ENCODE data around the gene SLC35B1.

SLC35B1 gene

DNA sequence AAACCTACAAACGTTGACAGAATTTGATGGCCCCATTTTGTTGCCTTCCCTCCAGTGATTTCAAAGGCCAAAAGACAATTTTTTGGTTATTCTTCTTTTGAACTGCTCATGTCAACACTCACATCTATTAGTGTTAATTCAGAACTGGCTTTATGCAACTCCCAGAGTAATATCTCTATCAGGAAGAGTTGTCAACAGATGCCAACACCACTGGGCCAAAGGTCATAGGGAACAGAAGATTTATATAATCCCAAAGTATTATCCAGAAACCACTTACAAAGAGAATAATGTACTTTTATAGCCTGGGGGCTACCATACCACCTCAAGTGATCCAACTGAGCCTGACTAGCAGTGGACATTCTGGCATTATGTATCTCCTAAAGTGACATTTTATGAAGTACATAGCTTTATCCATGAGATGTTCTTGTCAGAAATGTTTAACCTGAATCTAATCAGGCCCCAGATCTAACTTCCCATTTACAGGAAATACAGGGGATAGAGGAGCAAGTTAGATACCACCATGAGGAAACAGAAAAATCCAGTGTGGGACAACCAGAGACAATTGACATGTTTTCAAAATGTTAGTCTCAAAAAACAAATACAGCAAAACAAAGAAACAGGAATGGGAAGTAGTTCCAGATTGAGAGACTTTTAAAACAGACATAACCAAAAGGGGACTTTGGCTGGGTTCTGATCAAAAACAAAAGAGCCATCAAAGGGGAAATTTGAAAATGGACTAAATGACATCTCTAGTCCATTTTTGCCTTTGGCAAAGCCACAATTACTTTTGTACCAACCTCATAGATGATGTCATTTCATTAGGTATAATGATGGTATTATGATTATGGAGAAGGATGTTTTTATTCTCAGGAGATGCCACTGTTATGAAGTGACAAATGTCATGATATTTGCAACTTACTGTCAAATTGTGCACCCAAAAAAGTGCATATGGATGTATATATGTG, 37.7 kb upstream of the SLC35B1 start:
- Histone ChIP-seq H3K36me3 (ENCODE audit: control insufficient read depth, insufficient read depth, low read length) (no peaks in the 10 kb centered on the region), H2BK15ac (replicated peaks; ENCODE audit: low read depth) (no peak overlapping the region), H4K8ac (ENCODE audit: low read depth, low read length) (no peak overlapping the region), H3K4ac (ENCODE audit: low read depth, low read length) (no peak overlapping the region), H3K4me1 (ENCODE audit: control insufficient read depth, low read depth, low read length) (no peaks in the 10 kb centered on the region), H3K27me3 (ENCODE audit: insufficient read depth, low read length, poor library complexity) (no peaks in the 10 kb centered on the region), H2AK5ac (ENCODE audit: low read length) (no peak overlapping the region), H3K23ac (ENCODE audit: low read length) (no peak overlapping the region), H3K4me3 (ENCODE audit: low read length) (no peak overlapping the region), H2BK5ac (ENCODE audit: low read length) (no peak overlapping the region), H3K9ac (ENCODE audit: low read length) (no peak overlapping the region), H2BK120ac (ENCODE audit: low read depth, low read length) (no peak overlapping the region), H3K27ac (ENCODE audit: low read depth, low read length) (no peak overlapping the region), H3K4me2 (ENCODE audit: low read length) (no peak overlapping the region), H3K18ac (ENCODE audit: low read length) (no peak overlapping the region), H3K79me1 (ENCODE audit: low read length) (peaks cover 4% of the 10 kb centered on the region), H4K5ac (ENCODE audit: low read length) (no peak overlapping the region), H3K56ac (ENCODE audit: low read length) (no peak overlapping the region), H3K79me2 (ENCODE audit: control insufficient read depth, insufficient read depth, low read length) (no peaks in the 10 kb centered on the region)
- DNase-seq: no peak
- WGBS (ENCODE audit: extremely low coverage, insufficient coverage, low lambda C conversion rate): no CpG with 5 or more reads among the region's 1 CpG

DNA sequence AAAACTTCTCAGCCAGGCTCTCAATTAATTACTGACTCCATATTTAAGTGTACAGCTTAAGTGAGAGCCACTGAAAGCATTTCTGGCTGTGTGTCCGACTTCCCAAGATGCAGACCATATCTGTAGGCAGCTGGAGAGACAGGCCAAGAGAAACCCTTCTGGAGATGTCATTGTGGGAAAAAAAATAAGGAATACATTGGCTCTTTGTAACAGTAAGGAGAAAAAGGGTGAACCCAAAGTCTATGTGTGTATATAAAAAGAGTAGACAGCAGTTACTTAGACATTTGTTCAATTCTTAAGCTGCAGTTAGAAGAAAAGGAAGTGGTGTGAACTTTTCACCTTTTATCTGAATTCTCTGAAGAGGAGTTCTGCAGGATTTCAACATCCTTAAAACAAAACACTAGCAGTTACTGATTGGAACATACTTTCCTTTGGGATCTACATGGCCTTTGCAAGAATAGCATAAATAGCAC, 34.4 kb upstream of the SLC35B1 start:
- Histone ChIP-seq H3K27me3 (ENCODE audit: insufficient read depth, low read length, poor library complexity) (no peaks in the 10 kb centered on the region), H3K4me2 (ENCODE audit: low read length) (no peak overlapping the region), H4K5ac (ENCODE audit: low read length) (no peak overlapping the region), H3K79me1 (ENCODE audit: low read length) (peaks cover 2% of the 10 kb centered on the region), H4K8ac (ENCODE audit: low read depth, low read length) (no peak overlapping the region), H3K27ac (ENCODE audit: low read depth, low read length) (no peak overlapping the region), H2BK120ac (ENCODE audit: low read depth, low read length) (no peak overlapping the region), H3K4me3 (ENCODE audit: low read length) (no peak overlapping the region), H3K79me2 (ENCODE audit: control insufficient read depth, insufficient read depth, low read length) (no peaks in the 10 kb centered on the region), H3K36me3 (ENCODE audit: control insufficient read depth, insufficient read depth, low read length) (no peaks in the 10 kb centered on the region), H3K9ac (ENCODE audit: low read length) (no peak overlapping the region), H3K18ac (ENCODE audit: low read length) (no peak overlapping the region), H2BK15ac (replicated peaks; ENCODE audit: low read depth) (no peak overlapping the region), H2AK5ac (ENCODE audit: low read length) (no peak overlapping the region), H3K4ac (ENCODE audit: low read depth, low read length) (no peak overlapping the region), H3K23ac (ENCODE audit: low read length) (no peak overlapping the region), H3K56ac (ENCODE audit: low read length) (no peak overlapping the region), H3K4me1 (ENCODE audit: control insufficient read depth, low read depth, low read length) (no peaks in the 10 kb centered on the region), H2BK5ac (ENCODE audit: low read length) (no peak overlapping the region)
- no peak for DNase-seq
- no CpG with 5 or more reads among the region's 1 CpG for WGBS (ENCODE audit: extremely low coverage, insufficient coverage, low lambda C conversion rate)

DNA sequence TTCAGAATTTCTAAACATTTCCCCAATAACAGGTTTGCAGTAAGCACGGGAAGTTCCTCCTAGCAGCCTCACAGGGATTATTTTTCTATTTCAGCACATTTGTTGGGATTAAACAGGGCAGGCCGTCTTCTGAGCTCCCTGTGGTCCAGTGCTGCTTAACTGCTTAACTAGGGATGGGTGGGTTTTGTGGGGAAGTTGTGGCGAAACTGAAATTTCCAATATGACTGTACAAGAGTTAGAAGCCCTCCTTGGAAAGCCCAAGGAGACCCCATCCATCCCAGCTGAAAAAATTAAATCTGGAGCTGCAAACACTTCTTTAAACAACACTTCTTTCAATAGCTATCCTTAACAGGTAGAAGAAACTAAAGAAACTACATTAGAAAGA, 33.9 kb upstream of the SLC35B1 start:
- no peak overlapping the region for H4K8ac ChIP-seq (ENCODE audit: low read depth, low read length)
- H3K4ac ChIP-seq (ENCODE audit: low read depth, low read length): no peak overlapping the region
- H2BK5ac ChIP-seq (ENCODE audit: low read length): no peak overlapping the region
- H2BK120ac ChIP-seq (ENCODE audit: low read depth, low read length): no peak overlapping the region
- H3K79me2 ChIP-seq (ENCODE audit: control insufficient read depth, insufficient read depth, low read length): no peaks in the 10 kb centered on the region
- no peak overlapping the region for H2BK15ac ChIP-seq (replicated peaks; ENCODE audit: low read depth)
- no peak overlapping the region for H3K4me3 ChIP-seq (ENCODE audit: low read length)
- no peaks in the 10 kb centered on the region for H3K36me3 ChIP-seq (ENCODE audit: control insufficient read depth, insufficient read depth, low read length)
- H3K23ac ChIP-seq (ENCODE audit: low read length): no peak overlapping the region
- no peak for DNase-seq
- H3K9ac ChIP-seq (ENCODE audit: low read length): no peak overlapping the region
- no peak overlapping the region for H3K4me2 ChIP-seq (ENCODE audit: low read length)
- no peak overlapping the region for H3K56ac ChIP-seq (ENCODE audit: low read length)
- H2AK5ac ChIP-seq (ENCODE audit: low read length): no peak overlapping the region
- no peak overlapping the region for H3K27ac ChIP-seq (ENCODE audit: low read depth, low read length)
- no peaks in the 10 kb centered on the region for H3K27me3 ChIP-seq (ENCODE audit: insufficient read depth, low read length, poor library complexity)
- no peaks in the 10 kb centered on the region for H3K4me1 ChIP-seq (ENCODE audit: control insufficient read depth, low read depth, low read length)
- no CpG with 5 or more reads among the region's 3 CpGs for WGBS (ENCODE audit: extremely low coverage, insufficient coverage, low lambda C conversion rate)
- H4K5ac ChIP-seq (ENCODE audit: low read length): no peak overlapping the region
- H3K18ac ChIP-seq (ENCODE audit: low read length): no peak overlapping the region
- H3K79me1 ChIP-seq (ENCODE audit: low read length): peaks cover 2% of the 10 kb centered on the region

DNA sequence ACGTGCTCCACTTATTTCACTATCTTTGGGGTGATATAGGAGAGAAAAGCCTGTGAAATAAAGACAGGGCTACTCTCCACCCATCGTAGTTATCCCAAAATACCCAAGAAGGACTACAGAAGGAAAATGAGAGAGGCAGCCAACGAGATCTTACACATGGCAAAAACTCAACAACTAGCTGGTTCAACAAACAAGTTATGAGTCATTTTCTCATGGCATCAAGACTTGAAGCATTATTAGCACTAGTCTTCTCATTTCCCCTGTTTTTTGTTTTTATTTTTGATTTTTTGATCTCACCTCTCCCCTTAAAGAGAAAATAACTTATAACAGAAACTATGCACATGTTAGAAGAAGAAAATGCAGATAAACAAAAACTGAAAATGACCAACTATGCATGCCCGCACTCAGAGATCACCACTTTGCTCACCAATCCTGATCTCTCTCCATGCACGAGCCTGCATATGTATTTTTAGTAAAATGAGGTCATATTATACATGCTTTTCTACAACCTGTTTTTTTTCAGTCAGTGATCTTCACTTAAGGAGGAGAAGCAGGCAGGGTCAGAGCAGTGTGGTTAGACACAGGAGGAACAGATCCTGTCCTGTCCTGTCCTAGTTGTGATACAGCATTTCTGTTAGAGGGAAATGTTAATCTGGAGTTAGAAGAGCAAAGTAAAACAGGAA, 33.4 kb upstream of the SLC35B1 start:
- Histone ChIP-seq H3K27ac (ENCODE audit: low read depth, low read length) (no peak overlapping the region), H3K56ac (ENCODE audit: low read length) (no peak overlapping the region), H3K79me1 (ENCODE audit: low read length) (peaks cover 2% of the 10 kb centered on the region), H3K4ac (ENCODE audit: low read depth, low read length) (no peak overlapping the region), H3K4me3 (ENCODE audit: low read length) (no peak overlapping the region), H3K4me1 (ENCODE audit: control insufficient read depth, low read depth, low read length) (no peaks in the 10 kb centered on the region), H3K9ac (ENCODE audit: low read length) (no peak overlapping the region), H3K4me2 (ENCODE audit: low read length) (no peak overlapping the region), H3K36me3 (ENCODE audit: control insufficient read depth, insufficient read depth, low read length) (no peaks in the 10 kb centered on the region), H2BK5ac (ENCODE audit: low read length) (no peak overlapping the region), H3K23ac (ENCODE audit: low read length) (no peak overlapping the region), H3K18ac (ENCODE audit: low read length) (no peak overlapping the region), H2BK120ac (ENCODE audit: low read depth, low read length) (no peak overlapping the region), H2BK15ac (replicated peaks; ENCODE audit: low read depth) (no peak overlapping the region), H4K8ac (ENCODE audit: low read depth, low read length) (no peak overlapping the region), H3K27me3 (ENCODE audit: insufficient read depth, low read length, poor library complexity) (no peaks in the 10 kb centered on the region), H2AK5ac (ENCODE audit: low read length) (no peak overlapping the region), H3K79me2 (ENCODE audit: control insufficient read depth, insufficient read depth, low read length) (no peaks in the 10 kb centered on the region), H4K5ac (ENCODE audit: low read length) (no peak overlapping the region)
- DNase-seq: no peak
- WGBS (ENCODE audit: extremely low coverage, insufficient coverage, low lambda C conversion rate): no CpG with 5 or more reads among the region's 5 CpGs

DNA sequence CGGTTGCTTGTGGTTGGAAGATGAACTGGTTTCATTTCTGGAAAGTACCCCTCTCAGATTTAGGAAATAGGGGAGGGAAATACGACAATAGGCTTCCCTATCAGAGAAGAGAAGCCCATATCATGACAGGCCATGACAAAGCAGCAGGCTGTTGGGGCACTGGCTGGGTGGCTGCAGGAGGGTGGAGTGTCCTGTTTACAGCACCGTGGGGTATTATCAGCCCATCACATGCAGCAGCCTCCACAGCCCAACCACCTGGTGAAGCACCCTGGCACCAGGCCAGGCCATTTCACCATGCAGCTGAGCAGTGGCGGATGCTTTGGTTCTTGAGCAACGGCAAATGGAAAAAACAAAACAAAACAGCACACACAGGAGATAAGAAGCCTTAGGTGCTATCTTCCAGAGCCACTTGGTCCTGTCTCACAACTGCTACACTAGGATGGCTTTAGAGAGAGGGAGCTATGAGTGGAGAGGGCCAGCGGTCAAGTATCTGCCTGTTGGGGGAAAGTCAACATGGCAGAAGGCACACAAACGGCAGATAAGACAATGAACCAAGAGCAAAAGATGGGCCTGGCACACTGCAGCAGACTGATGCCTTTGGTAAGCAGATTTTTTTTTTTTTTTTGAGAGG, 32.0 kb upstream of the SLC35B1 start:
- no peaks in the 10 kb centered on the region for H3K79me2 ChIP-seq (ENCODE audit: control insufficient read depth, insufficient read depth, low read length)

More for the DNA sequence above, 32.0 kb upstream of the SLC35B1 start:
- DNase-seq: peak; percentile 62
- Histone ChIP-seq H3K4me3 (ENCODE audit: low read length) (no peak overlapping the region), H4K8ac (ENCODE audit: low read depth, low read length) (no peak overlapping the region), H3K27ac (ENCODE audit: low read depth, low read length) (no peak overlapping the region), H3K27me3 (ENCODE audit: insufficient read depth, low read length, poor library complexity) (no peaks in the 10 kb centered on the region), H3K4me1 (ENCODE audit: control insufficient read depth, low read depth, low read length) (no peaks in the 10 kb centered on the region), H3K9ac (ENCODE audit: low read length) (no peak overlapping the region), H3K23ac (ENCODE audit: low read length) (no peak overlapping the region), H3K4ac (ENCODE audit: low read depth, low read length) (no peak overlapping the region), H3K36me3 (ENCODE audit: control insufficient read depth, insufficient read depth, low read length) (no peaks in the 10 kb centered on the region), H3K79me1 (ENCODE audit: low read length) (peaks cover 2% of the 10 kb centered on the region), H2BK5ac (ENCODE audit: low read length) (no peak overlapping the region), H3K56ac (ENCODE audit: low read length) (no peak overlapping the region), H2BK120ac (ENCODE audit: low read depth, low read length) (no peak overlapping the region), H3K4me2 (ENCODE audit: low read length) (no peak overlapping the region), H4K5ac (ENCODE audit: low read length) (no peak overlapping the region), H2BK15ac (replicated peaks; ENCODE audit: low read depth) (no peak overlapping the region), H2AK5ac (ENCODE audit: low read length) (no peak overlapping the region), H3K18ac (ENCODE audit: low read length) (no peak overlapping the region)
- WGBS (ENCODE audit: extremely low coverage, insufficient coverage, low lambda C conversion rate): no CpG with 5 or more reads among the region's 7 CpGs

Data from mesendoderm (in vitro differentiated cells).